HG03060 (cell line): ENCODE measurements around the gene SLC16A5.
A peak's percentile ranks its signal among the peaks of the same experiment; 100 is the strongest.
"Not testable (repeated sequence)": the region's sequence is repeated elsewhere in the genome, so short reads cannot be mapped to it uniquely, and the experiment has no call there.

ENCODE experiments used
- ATAC-seq: cut with Tn5 transposase; IDR thresholded peaks from one replicate; pipeline ENCODE4 v1.9.1; 2021; ENCODE audit warnings: low read depth, moderate number of reproducible peaks; ENCODE audit not compliant: unreplicated experiment

SLC16A5 gene

GRCh38 chr17:75087558-75088453 lies at the start of gene SLC16A5:
Gene SLC16A5 (plus strand): TSS chr17:75087954. CDS start chr17:75093637, 5,683 bp downstream.
- ATAC-seq, result no peak

- no peak for ATAC-seq
Observed at GRCh38 chr17:75039238-75039637, 48.5 kb upstream of the SLC16A5 start.

DNA sequence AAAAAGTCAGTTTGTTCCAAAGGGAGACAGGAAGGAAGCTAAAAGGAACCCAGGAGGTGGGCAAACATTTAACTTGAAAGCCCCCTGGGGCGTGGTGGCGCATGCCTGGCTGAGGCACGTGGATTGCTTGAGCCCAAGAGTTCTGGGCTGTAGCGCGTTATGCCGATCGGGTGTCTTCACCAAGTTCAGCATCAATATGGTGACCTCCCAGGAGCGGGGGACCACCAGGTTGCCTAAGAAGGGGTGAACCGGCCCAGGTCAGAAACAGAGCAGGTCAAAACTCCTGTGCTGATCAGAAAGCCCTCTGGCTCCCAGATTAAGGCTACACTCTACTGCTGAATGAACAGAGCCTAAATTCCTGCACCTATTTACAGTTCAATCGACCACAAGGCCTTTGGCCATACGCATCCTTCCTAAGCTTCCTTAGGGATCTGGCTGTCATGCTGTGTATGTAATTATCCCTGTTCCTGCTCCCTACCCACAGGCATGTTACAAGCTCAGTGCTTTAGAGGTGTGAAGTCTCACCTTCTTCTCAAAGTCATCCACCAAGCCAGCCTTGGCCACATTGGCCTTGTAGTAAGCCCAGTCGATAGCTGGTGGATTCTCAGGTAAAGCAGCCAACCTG lies 46.0 kb upstream of the SLC16A5 start:
- no peak for ATAC-seq

- not testable (repeated sequence) for ATAC-seq
Observed at GRCh38 chr17:75043789-75044188, 44.0 kb upstream of the SLC16A5 start.

- ATAC-seq, result no peak
Observed at GRCh38 chr17:75044716-75045115, 43.0 kb upstream of the SLC16A5 start.

- not testable (repeated sequence) for ATAC-seq
Observed at GRCh38 chr17:75045946-75046406, 41.8 kb upstream of the SLC16A5 start.

DNA sequence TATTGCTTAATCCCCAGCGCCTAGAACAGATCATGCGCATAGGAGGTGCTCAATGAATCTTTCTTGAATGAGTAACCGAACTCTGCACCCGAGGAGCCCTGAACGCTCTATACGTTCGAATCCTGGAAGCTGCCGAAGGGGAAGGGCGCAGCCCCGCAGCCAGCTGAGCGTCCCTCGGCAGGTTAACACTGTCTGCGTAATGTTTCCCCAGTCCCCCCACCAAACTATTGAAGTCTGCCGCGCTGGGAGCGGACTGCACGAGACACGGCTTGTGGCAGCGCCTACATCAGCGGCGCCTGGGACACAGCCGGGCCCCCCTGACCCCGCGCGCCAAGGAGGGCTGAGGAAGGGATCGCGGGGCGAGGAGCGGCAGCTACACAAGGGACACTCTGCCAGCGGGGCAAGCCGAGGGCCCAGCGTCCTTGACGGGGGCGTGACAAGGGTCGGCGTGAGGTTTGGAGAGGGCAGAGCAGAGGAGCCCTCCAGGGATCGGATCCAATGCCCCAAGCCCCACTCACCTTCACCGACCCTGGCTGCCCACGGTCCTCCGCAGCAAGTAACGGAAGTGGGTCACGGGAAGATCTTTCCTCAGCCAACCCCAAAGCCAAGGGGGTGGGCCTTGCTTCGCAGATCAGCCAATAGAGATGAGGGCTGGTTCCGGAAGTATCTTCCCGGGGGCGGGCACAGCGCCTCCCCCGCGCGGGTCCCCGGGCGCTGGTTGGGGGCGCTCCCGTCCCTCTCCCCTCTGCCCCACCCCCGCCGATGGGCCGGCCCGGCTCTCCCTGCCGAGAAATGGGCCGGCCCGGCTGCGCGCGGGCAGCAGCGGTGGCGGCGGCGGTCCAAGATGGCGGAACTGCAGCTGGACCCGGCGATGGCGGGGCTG lies 41.1 kb upstream of the SLC16A5 start, which contains the start of the genes ATP5PD and KCTD2:
TSS of gene ATP5PD (minus strand) at position 563 of the 883 bp plus-strand sequence. CDS start 4,319 bp downstream, outside the sequence.
TSS of gene KCTD2 (plus strand) at position 819 of the 883 bp plus-strand sequence. CDS start at position 845, 26 bp downstream.
- peak; percentile 77 for ATAC-seq

DNA sequence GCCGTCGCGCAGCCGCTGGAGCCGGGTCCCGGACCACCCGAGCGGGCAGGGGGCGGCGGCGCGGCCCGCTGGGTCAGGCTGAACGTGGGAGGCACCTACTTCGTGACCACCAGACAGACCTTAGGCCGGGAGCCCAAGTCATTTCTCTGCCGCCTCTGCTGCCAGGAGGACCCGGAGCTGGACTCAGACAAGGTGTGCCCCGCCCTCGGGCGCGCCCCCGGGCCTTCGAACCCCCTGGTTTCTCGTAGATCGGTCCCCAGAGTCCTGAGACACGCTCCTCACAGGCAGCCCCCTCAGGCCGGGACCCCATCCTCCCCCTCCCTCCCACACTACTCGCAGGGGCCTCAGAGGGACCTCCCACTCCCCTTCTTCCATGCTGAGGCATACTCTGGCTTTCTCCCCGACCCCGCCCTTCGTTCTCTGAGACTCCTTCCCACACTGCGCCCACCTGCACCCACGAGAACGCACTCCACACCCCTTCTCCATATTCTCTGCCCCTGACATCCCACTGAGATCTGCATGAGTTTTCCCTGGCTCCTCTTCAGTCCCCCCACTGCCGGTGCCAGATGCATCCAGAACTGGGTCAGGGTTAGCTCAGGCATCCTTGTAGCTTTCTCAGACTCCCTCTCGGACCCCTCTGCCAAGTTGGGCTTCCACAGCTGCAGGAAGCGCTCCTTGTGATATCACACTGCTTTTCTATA lies 40.2 kb upstream of the SLC16A5 start:
- ATAC-seq, result no peak

GRCh38 chr17:75048249-75048878 lies 39.4 kb upstream of the SLC16A5 start:
- no peak for ATAC-seq

- ATAC-seq, result no peak
Observed at GRCh38 chr17:75049057-75049456, 38.7 kb upstream of the SLC16A5 start.

DNA sequence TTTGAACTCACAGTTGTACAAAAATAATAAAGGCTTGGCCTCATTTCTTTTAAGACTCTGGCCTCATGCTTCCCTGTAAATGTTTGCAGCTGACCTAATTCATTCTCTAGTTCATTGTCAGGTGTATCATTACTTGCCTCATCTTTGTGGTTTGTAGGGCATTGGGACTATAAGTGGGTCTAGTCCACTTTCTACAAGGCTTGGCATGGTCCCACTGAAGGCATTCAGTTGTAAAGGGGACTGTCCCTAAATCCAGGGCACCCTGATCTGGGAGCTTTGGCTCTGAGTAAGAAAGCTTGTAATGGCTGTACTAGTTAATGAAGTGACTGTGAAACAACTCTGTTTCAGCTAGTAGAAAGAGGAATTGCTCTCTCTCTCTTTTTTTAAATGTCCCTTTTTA lies 38.0 kb upstream of the SLC16A5 start:
- no peak for ATAC-seq

DNA sequence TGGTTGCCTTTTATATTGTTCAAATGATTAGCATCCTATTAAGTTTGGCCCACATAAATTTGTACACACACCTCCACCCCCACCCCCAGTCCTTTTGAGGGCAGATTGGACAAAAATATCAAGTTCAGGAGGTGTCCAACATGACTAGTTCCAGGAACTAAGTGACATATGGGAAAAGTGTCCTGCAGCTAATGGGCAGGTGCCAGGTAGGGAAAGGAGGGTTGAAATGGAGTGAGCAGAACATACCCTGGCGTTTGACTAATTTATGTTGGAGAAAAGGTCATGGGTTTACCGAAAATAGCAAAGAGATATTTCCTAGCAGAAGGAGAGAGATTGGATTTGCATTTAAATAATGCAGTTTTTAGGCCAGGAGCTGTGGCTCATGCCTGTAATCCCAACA lies 35.8 kb upstream of the SLC16A5 start:
- no peak for ATAC-seq

DNA sequence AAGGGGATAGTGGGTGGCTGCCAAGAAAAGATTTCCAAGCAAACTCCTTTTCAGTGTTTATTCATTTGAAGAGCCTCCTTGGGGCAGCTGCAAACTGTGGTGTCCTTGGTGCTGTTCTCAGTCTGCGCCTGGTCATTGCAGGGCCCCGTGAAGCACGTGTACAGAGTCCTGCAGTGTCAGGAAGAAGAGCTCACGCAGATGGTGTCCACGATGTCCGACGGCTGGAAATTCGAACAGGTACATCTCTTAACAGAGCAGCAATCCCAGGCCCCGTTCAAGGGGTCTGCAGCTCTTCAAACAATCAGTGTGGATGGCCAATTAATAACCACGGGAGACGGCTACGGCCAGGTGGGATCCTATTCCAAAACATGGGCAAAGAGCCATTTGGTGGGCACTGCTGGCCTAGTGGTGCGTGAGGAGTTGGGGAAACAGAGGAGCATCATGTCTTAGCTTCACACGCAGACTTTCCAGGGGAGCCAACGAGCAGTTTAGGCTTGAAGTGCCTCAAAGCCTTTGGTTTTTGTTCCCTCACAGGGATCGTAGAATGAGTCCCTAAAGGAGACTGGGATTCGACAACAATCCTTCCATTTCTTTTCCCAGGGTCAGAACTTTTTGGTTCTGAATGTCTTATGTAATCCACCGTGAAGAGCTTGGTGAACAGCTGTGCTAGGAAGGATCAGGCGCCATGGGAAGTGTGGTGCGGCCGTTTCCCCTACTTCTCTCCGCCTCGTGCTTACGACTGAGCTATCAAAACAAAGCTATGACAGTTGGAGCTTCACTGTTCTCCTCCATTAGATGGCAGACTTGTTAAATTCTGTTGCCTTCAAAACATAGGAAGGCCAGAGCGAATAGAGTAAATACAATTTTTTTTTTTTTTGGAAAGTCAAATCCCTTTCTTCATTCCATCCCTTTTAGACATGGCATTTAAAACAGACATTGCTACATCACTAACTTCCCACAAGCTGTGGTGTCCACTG lies 28.1 kb upstream of the SLC16A5 start:
- ATAC-seq, result no peak

- no peak for ATAC-seq
Observed at GRCh38 chr17:75060434-75061054, 27.2 kb upstream of the SLC16A5 start.

- no peak for ATAC-seq
Observed at GRCh38 chr17:75061055-75061438, 26.7 kb upstream of the SLC16A5 start.

DNA sequence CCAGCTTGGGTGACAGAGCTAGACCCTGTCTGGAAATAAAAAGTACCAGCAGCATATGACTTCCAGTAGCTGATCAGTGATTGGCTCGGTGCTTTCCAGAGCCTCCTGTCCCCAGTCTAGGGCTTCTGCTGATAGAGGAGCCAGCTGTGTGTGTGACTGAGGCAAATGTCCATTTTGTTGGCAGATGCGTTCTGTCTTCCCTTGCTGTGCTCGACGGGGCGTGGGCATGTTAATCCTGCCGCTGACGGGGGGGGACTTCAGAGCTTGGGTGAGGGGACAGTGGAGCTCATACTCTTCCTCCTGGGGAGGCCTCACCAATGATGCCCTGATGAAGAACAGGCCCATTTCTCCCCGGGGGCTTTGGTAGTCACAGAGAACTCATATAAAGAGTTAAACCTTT lies 26.1 kb upstream of the SLC16A5 start:
- no peak for ATAC-seq

GRCh38 chr17:75063201-75063600 lies 24.6 kb upstream of the SLC16A5 start:
- ATAC-seq, result no peak

DNA sequence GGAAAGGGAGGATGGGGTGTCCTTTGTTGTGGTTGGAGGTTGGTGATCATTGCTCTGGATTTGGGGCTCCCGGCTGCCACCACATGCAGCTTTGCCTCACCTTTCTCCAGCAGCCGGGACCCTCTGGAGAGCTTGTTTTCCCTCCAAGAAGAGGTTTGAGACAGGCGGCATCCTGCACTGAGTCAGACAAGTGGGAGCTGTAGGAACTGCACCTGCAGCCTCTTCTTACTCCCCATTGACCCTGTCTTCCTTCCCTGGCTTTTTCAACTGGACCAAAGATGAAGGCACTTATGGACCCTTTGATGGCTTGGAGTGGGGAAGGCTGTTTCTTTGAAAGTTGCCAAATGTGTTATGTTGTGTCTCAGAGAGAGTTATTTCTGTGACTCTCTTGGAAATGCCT lies 24.1 kb upstream of the SLC16A5 start:
- ATAC-seq, result no peak
